ENCODE results near the gene TMEM94. TPM values are rescaled to one million over a fixed set of nuclear protein-coding genes. Genes with fewer than 3 reads are reported as not detected.

Gene TMEM94
- total RNA-seq: 10 to 100 TPM; 24.2 to 47.1 (median 29.6) TPM
- long read RNA-seq: 0 reads

DNA sequence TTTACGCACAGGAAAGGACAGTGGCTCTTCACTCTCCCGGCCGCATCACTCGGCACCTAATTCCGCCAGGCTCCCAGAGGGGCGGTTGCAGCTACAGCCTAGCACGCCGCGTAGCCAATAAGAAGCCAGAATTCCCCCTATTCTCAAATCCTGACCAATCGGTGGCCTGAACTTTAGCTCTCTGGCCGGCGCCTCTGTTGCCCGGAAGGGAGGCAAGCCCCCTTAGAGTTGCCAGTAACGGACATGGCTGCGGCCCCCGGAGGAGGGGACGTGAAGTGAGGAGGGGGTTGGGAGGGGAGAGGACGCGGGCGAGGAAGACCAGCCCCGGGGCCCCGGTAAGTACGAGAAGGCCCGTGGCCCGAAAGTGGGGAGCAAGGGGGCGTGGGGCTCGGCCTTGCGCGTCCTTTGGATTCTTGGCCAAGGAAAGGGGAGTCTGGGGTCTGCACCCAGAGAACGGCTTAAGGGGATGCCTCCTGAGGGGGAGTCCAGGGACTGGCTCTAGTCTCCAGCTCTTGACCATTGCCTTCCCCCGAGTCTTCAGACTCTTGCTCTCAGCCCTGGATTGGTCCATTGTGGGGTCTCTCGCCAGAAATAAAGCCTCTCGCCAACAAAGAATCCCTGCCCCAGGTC, at the start of gene TMEM94:
TMEM94 (plus strand) TSS at position 219 of the 630 bp plus-strand sequence. CDS start 15,271 bp downstream, outside the sequence.
- Histone ChIP-seq H3K4me3 (peak within 1 kb of the TSS; percentile 76 to 97 (median 80)), H3K36me3 (no peaks in the 10 kb centered on the region), H3K9me3 (no peaks in the 10 kb centered on the region), H3K4me1 (peaks cover 0 to 21% (median 0%) of the 10 kb centered on the region in 4 donors), H3K27ac (peak within 1 kb of the TSS; percentile 59 to 85 (median 79)), H3K27me3 (no peaks in the 10 kb centered on the region)
- intact Hi-C loops (cut with DNase I): no loop called here
- WGBS (ENCODE audit: insufficient coverage, low coverage, low lambda C conversion rate, missing lambda C conversion rate): 0% methylated on average over 8 of the region's 33 CpGs
- TF ChIP-seq, protein P1, sequence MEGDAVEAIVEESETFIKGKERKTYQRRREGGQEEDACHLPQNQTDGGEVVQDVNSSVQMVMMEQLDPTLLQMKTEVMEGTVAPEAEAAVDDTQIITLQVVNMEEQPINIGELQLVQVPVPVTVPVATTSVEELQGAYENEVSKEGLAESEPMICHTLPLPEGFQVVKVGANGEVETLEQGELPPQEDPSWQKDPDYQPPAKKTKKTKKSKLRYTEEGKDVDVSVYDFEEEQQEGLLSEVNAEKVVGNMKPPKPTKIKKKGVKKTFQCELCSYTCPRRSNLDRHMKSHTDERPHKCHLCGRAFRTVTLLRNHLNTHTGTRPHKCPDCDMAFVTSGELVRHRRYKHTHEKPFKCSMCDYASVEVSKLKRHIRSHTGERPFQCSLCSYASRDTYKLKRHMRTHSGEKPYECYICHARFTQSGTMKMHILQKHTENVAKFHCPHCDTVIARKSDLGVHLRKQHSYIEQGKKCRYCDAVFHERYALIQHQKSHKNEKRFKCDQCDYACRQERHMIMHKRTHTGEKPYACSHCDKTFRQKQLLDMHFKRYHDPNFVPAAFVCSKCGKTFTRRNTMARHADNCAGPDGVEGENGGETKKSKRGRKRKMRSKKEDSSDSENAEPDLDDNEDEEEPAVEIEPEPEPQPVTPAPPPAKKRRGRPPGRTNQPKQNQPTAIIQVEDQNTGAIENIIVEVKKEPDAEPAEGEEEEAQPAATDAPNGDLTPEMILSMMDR (IDR thresholded peaks at IDR 0.05): no peak
- TF ChIP-seq POLR2A (IDR thresholded peaks at IDR 0.05): peak; percentile 66
- peak; percentile 95 to 99 (median 98) for ATAC-seq
- DNase-seq: peak; percentile 93 to 96 (median 95)

DNA sequence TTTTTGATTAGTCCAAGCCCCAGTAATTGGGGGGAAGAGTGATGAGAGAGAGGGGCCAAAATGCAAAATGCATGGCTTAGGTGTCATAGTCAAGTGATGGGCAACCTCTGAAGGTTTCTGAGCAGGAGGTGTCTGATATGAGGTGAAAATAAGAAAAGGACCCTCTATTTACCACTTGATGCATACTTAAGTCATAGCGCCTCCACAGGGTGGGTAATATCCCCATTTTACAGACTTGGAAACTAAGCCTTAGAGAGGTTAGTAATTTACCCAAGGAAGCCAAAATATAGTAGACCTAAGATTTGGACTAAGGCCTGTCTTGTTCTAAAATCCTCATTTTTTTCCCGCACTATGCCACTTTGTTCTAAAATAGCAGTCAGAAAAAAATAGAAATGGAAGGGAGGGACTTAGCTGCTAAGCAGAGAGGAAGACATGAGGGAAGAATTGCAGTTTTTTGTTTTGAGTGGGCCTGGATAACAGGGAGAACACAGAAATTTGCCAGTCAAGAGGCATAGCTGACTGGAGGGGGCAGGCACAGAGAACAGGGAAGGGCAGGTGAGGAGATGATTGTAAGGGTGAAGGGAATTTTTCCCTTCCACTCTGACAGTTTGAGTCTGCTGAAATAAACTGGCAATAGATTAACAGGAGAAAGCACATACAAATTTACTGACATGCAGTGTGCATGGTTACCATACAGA, 48.6 kb upstream of the TMEM94 start:
- H3K36me3 ChIP-seq: no peaks in the 10 kb centered on the region
- 63% methylated on average over 2 of the region's 2 CpGs for WGBS (ENCODE audit: insufficient coverage, low coverage, low lambda C conversion rate, missing lambda C conversion rate)
- no peak for TF ChIP-seq POLR2A (IDR thresholded peaks at IDR 0.05)
- TF ChIP-seq, protein P1 (IDR thresholded peaks at IDR 0.05): no peak
- peaks cover 0 to 22% (median 0%) of the 10 kb centered on the region in 4 donors for H3K4me1 ChIP-seq
- DNase-seq (no peak), ATAC-seq (no peak)
- H3K27me3 ChIP-seq: no peaks in the 10 kb centered on the region
- H3K4me3 ChIP-seq: no peak overlapping the region
- intact Hi-C loops (cut with DNase I): no loop called here
- no peaks in the 10 kb centered on the region for H3K9me3 ChIP-seq
- no peak overlapping the region for H3K27ac ChIP-seq

DNA sequence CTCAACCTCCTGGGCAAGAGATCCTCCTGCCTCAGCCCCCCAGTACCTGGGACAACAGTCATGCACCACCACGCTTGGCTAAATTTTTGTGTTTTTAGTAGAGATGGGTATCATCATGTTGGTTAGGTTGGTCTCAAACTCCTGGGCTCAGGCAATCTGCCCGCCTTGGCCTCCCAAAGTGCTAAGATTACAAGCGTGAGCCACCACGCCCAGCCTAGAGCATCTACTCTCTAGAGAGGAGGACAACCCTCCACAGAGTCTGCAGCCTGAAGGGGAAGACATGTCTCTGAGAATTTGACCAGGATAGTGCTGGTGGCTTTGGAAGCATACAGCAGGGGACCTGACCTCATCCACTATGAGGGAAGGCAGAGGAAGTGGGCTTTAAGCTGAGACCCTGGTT, 46.3 kb upstream of the TMEM94 start:
- WGBS (ENCODE audit: insufficient coverage, low coverage, low lambda C conversion rate, missing lambda C conversion rate): 67% methylated on average over 1 of the region's 4 CpGs
- DNase-seq (no peak), ATAC-seq (no peak)
- no peak overlapping the region for H3K27ac ChIP-seq
- no peaks in the 10 kb centered on the region for H3K9me3 ChIP-seq
- peaks cover 0 to 11% (median 0%) of the 10 kb centered on the region in 4 donors for H3K4me1 ChIP-seq
- intact Hi-C loops (cut with DNase I): loop anchor here in 1 of 2 donors (10.0 kb wide), 2 partner anchors 85 to 135 kb away; partner anchors contain the start of gene MIF4GD
- no peaks in the 10 kb centered on the region for H3K36me3 ChIP-seq
- no peak overlapping the region for H3K4me3 ChIP-seq
- TF ChIP-seq, protein P1 (IDR thresholded peaks at IDR 0.05): no peak
- no peak for TF ChIP-seq POLR2A (IDR thresholded peaks at IDR 0.05)
- no peaks in the 10 kb centered on the region for H3K27me3 ChIP-seq

- DNase-seq: peak in 1 of 3 donors; percentile 28
- no peaks in the 10 kb centered on the region for H3K9me3 ChIP-seq
- WGBS (ENCODE audit: insufficient coverage, low coverage, low lambda C conversion rate, missing lambda C conversion rate): 68% methylated on average over 4 of the region's 5 CpGs
These were observed 44.9 kb upstream of the TMEM94 start for GRCh38 chr17:75411328-75412067.

More at GRCh38 chr17:75411328-75412067, 44.9 kb upstream of the TMEM94 start:
- intact Hi-C loops (cut with DNase I): loop anchor here in 1 of 2 donors (10.0 kb wide), 2 partner anchors 87 to 137 kb away; partner anchors contain the start of gene MIF4GD
- ATAC-seq: no peak
- no peak for TF ChIP-seq POLR2A (IDR thresholded peaks at IDR 0.05)
- TF ChIP-seq, protein P1 (IDR thresholded peaks at IDR 0.05): no peak
- no peak overlapping the region for H3K27ac ChIP-seq
- no peaks in the 10 kb centered on the region for H3K36me3 ChIP-seq
- peaks cover 0 to 7% (median 0%) of the 10 kb centered on the region in 4 donors for H3K4me1 ChIP-seq
- no peaks in the 10 kb centered on the region for H3K27me3 ChIP-seq
- no peak overlapping the region for H3K4me3 ChIP-seq
